KG1 (cell line): ENCODE data around the gene FAIM2.

Experiments
- DNase-seq: peaks from one replicate; lab custom pipeline; 2025; lab: John Stamatoyannopoulos, UW

Gene FAIM2

GRCh38 chr12:49917166-49917787 lies 13.6 kb upstream of the FAIM2 start:
- no peak for DNase-seq

- DNase-seq: no peak
Measured at GRCh38 chr12:49916129-49916919, 12.6 kb upstream of the FAIM2 start.

GRCh38 chr12:49912345-49913255 lies 8.9 kb upstream of the FAIM2 start:
- DNase-seq: no peak

- DNase-seq: no peak
Measured at GRCh38 chr12:49911213-49911605, 7.5 kb upstream of the FAIM2 start.

GRCh38 chr12:49910331-49911212 lies 6.9 kb upstream of the FAIM2 start:
- no peak for DNase-seq

- DNase-seq: no peak
Measured at GRCh38 chr12:49909826-49910225, 6.1 kb upstream of the FAIM2 start.

GRCh38 chr12:49909356-49909755 lies 5.7 kb upstream of the FAIM2 start:
- DNase-seq: no peak

GRCh38 chr12:49907352-49907751 lies 3.7 kb upstream of the FAIM2 start:
- DNase-seq: no peak

- no peak for DNase-seq
Measured at GRCh38 chr12:49905718-49906314, 2.1 kb upstream of the FAIM2 start.

GRCh38 chr12:49904601-49905000 lies 901 bp upstream of the FAIM2 start:
- no peak for DNase-seq

- no peak for DNase-seq
Measured at GRCh38 chr12:49903351-49903699, 375 bp downstream of the FAIM2 start.

GRCh38 chr12:49902399-49903350 lies 1.0 kb downstream of the FAIM2 start:
- no peak for DNase-seq

- no peak for DNase-seq
Measured at GRCh38 chr12:49901986-49902385, 1.7 kb downstream of the FAIM2 start.

GRCh38 chr12:49901026-49901425 lies 2.7 kb downstream of the FAIM2 start:
- no peak for DNase-seq

- DNase-seq: no peak
Measured at GRCh38 chr12:49900371-49900770, 3.3 kb downstream of the FAIM2 start.

GRCh38 chr12:49899921-49900320 lies 3.8 kb downstream of the FAIM2 start:
- DNase-seq: no peak

- no peak for DNase-seq
Measured at GRCh38 chr12:49899286-49899843, 4.3 kb downstream of the FAIM2 start.

GRCh38 chr12:49897276-49897675 lies 6.4 kb downstream of the FAIM2 start:
- DNase-seq: no peak

GRCh38 chr12:49895773-49896172 lies 7.9 kb downstream of the FAIM2 start:
- DNase-seq: no peak

GRCh38 chr12:49894751-49895148 lies 8.9 kb downstream of the FAIM2 start:
- DNase-seq: no peak
